SK-N-MC (cell line): ENCODE data around the gene RP2.

Source experiments
- EZH2 ChIP-seq: fragments of 200-600 bp; sonication (generic); IDR thresholded peaks from one replicate; pipeline ENCODE4 v1.6.1; 2017; ENCODE audit warnings: antibody characterized with exemption
- FOXP2 ChIP-seq: optimal IDR thresholded peaks from 2 replicates; pipeline ENCODE3; 2011; ENCODE audit warnings: mild to moderate bottlenecking, moderate library complexity; ENCODE audit not compliant: insufficient read depth; ENCODE audit errors: extremely low read length, control extremely low read depth

- TF ChIP-seq EZH2 = no peak
- no peak for TF ChIP-seq FOXP2
Observed at GRCh38 chrX:46876901-46877300, 40.1 kb downstream of the RP2 start.
